Gastrocnemius medialis (tissue), 4 donors: ENCODE results near the gene EP400.

ENCODE experiments used
- POLR2A ChIP-seq, 2 donors: fragments of 450-650 bp; IDR thresholded peaks; one replicate each; pipeline ENCODE4 v1.6.1; 2017; ENCODE audit warnings: antibody characterized with exemption in 2 of 2, mild to moderate bottlenecking in 2 of 2, moderate library complexity in 2 of 2
- TF ChIP-seq, protein P1 (sequence below), 5 experiments: fragments of 450-650 bp in 3 of 5; fragments of 200-600 bp in 2 of 5; sonication (generic) in 2 of 5; IDR thresholded peaks in 4 of 5; conservative IDR thresholded peaks in 1 of 5; 1 replicate in 4 of 5; 2 replicates in 1 of 5; pipeline ENCODE4 v1.5.1; 2016 to 2019; ENCODE audit warnings: antibody characterized with exemption in 5 of 5, mild to moderate bottlenecking in 3 of 5, moderate library complexity in 3 of 5

- TF ChIP-seq, protein P1, sequence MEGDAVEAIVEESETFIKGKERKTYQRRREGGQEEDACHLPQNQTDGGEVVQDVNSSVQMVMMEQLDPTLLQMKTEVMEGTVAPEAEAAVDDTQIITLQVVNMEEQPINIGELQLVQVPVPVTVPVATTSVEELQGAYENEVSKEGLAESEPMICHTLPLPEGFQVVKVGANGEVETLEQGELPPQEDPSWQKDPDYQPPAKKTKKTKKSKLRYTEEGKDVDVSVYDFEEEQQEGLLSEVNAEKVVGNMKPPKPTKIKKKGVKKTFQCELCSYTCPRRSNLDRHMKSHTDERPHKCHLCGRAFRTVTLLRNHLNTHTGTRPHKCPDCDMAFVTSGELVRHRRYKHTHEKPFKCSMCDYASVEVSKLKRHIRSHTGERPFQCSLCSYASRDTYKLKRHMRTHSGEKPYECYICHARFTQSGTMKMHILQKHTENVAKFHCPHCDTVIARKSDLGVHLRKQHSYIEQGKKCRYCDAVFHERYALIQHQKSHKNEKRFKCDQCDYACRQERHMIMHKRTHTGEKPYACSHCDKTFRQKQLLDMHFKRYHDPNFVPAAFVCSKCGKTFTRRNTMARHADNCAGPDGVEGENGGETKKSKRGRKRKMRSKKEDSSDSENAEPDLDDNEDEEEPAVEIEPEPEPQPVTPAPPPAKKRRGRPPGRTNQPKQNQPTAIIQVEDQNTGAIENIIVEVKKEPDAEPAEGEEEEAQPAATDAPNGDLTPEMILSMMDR (IDR thresholded peaks at IDR 0.05 in 4 of 5, conservative IDR thresholded peaks at IDR 0.05 in 1 of 5): no peak
- TF ChIP-seq POLR2A (IDR thresholded peaks at IDR 0.05): no peak
Measured at GRCh38 chr12:131922772-131923171, 27.0 kb upstream of the EP400 start.
